GM19463 (cell line): ENCODE measurements around the gene ZFAND5.
A peak's percentile ranks its signal among the peaks of the same experiment; 100 is the strongest.

Source experiments
- ATAC-seq: cut with Tn5 transposase; IDR thresholded peaks from one replicate; pipeline ENCODE4 v1.9.1; 2021; ENCODE audit warnings: mild to moderate bottlenecking, moderate library complexity; ENCODE audit not compliant: unreplicated experiment

Gene ZFAND5, protein sequence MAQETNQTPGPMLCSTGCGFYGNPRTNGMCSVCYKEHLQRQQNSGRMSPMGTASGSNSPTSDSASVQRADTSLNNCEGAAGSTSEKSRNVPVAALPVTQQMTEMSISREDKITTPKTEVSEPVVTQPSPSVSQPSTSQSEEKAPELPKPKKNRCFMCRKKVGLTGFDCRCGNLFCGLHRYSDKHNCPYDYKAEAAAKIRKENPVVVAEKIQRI

DNA sequence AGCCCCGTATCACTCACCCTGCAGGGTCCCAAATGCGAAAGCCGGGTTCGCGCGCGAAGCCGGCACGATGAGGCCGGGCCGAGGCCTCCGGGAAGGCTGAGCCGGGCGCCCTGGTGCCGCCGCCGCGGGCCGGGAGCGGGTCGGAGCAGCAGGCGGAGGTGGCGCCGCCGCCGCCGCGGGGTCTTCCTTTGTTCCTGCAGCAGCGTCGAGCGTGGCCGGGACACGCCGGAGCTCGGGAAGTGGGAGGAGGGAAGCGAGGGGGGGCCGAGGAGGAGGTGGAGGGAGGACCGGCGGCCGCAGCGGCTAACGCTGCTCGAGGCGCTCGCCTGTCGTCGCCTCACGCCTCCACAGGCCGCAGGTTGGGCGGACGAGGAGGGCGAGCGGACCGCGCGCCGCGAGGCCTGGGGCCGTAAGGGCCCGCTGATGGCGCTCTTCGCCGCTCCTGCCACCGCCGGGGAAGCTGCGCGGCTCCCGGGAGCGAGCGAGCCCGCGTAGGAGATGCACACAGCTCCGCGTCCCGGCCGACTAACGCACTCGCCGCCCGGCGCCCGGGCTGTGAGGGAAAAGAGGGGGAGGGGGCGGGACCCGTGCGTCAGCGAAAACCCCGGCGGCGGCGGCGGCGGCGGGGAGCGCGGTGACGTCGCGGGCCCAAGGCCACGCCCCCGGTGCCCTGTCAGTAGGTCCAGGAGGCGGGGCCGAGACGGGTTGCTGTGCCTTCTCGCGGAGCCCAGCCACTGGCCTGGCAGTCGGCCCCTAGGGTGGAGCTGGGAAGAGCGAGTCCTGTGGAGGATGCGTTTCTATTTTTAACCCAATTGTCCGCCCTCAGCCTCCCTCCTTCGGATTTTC is at the start of gene ZFAND5:
Gene ZFAND5 (minus strand): TSS at position 530 of the 846 bp plus-strand sequence. CDS start 4,430 bp downstream, outside the sequence.
- peak; percentile 77 for ATAC-seq

DNA sequence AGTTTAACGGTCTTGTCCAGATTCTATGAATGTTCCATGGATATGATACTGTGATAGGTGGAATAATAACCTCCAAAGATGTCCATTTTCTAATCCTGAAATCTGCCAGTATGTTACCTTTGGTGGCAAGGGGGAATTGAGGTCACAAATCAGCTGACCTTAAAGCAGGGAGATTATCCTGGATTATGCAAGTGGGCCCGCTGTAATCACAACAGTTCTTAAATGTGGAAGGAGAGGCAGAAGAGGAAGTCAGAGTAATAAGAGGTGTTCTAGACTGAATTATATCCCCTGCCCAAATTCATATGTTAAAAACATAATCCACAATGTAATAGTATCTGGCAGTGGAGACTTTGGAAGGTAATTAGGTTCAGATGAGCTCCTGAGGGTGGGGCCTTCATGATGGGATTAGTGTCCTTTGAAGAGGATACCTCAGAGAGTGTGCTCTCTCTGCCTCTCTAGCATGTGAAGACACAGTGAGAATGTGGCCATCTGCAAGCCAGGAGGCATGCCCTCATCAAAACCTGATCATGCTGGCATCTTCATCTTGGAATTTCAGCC is 47.6 kb upstream of the ZFAND5 start:
- ATAC-seq, result no peak

DNA sequence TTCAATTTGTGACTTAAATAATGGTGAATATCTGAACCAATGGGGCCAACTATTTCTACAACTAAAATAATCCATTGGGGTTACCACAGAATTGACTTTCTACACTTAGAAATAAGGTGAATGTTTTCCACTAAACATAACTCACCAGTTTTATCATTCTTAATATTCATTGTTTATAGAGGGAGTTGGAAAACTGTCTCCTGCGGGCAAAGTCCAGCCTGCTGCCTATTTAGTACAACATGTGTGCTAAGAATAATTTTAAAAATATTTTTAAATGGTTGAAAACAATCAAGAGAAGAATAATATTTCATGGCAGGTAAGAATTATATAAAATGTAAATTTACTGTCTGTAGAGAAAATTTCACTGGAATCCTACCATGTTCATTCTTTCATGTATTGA is 45.2 kb upstream of the ZFAND5 start:
- ATAC-seq, result no peak

- ATAC-seq, result no peak
These were observed 42.1 kb upstream of the ZFAND5 start for GRCh38 chr9:72407114-72407513.

DNA sequence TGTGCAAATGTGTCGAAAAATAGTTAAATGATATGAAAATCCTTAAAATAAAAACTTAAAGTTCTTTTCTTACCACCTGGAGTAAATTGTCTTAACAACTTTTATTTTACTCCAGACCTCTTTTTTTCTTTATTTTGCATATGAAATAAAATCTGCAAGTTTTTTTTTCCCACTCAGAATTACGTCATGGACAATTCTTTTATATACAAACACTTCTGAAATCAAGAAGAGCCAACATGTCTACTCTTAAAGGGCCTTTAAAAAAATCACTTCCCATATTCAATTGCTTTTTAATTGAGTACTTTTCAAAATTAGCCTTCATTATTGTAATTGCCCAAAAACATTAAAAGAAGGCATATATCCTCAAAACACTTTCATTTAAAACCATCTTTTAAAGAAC is 37.7 kb upstream of the ZFAND5 start:
- no peak for ATAC-seq

DNA sequence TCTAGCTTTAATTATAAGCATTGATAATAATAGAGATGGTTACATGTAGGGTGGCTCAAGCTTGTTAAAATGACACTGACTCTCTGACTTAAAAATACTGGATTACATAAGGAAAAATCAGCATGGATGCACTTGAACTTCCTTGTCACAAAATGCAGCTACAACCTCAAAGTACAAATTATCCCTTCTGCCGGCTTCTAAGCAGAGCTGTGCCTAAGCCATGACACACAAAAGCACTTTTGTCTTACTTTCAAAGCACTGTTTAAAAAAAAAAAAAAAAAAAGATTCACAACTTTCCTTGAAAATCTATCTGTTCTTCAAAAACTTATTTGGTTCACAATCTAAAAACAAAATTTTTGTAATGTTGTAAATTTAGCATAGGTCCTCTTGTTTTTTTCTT is 36.4 kb upstream of the ZFAND5 start:
- no peak for ATAC-seq

DNA sequence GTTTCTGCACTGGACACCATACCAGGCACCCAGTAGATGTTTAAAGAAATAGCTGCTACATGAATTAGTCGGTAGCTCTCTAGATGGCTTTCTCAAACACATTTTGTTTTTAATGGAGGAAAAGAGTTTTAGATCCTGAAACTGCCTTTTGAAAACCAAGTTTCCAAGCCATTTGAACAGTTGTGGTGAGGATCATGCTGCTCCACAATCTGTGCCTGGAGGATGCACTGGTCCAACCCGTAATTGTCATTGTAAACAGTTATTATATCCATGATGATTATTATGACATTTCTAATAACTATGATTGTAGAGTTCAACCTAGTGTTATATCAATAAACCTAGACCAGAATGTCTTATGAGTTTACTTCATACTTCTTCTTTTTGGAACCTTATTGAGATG is 35.9 kb upstream of the ZFAND5 start:
- no peak for ATAC-seq

GRCh38 chr9:72399391-72399790 is 34.4 kb upstream of the ZFAND5 start:
- no peak for ATAC-seq

GRCh38 chr9:72396247-72397091 is 31.5 kb upstream of the ZFAND5 start:
- no peak for ATAC-seq

GRCh38 chr9:72394066-72394465 is 29.1 kb upstream of the ZFAND5 start:
- ATAC-seq, result no peak

DNA sequence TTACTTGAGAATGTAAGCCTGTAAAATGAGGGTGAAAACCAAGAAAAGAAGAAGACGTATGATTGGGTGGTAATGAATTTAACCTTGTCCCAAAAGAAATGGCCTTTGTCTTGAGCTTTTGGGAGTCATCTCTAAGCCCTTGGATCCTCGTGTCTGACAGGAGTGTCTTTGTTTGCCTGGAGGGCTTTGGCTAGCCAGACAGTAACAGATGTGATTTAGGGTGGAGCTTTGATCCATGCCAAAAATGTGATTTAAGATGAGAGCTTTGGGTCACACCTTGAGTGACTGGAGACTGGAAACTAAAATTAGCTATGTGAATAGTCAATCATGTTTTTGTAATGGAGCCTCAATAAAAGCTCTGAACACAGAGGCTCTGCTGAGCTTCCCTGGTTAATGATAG is 25.9 kb upstream of the ZFAND5 start:
- ATAC-seq, result no peak

GRCh38 chr9:72386186-72386585 is 21.2 kb upstream of the ZFAND5 start:
- no peak for ATAC-seq

DNA sequence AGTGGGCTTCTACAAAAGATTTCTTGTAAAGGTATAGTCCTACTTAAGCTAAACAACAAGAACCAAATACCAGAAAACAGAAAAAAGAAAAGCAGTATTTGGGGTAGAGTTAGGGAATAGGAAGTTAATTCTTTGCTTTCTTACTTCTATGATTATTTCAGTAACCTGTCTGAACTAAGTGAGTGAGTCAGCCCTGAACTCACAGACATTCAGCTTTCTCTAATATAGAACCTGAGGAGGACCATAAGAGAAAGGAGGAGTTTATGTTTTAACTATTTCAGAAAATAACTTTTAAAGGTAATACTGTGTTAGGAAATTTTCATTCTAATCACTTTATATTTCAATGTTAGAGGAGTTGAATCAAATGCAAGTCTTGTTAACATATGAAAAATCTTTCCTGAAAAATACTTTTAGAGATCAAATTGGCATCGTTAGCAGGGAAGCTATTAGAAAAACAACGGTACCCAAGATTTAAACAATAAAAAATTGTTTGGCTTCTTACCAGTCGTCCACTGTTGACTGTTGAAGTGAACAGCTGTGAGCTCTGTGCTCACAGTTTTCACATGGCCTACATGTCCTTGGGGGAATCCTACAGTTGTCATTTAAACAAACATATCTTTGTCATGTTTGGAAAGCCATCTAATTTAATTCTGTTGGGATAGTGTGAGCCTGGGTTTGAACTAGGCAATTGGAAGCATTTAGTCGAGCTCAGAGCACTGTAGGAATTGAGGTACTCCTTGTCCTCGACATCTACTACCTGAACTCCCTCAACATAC is 19.9 kb upstream of the ZFAND5 start:
- ATAC-seq, result no peak

DNA sequence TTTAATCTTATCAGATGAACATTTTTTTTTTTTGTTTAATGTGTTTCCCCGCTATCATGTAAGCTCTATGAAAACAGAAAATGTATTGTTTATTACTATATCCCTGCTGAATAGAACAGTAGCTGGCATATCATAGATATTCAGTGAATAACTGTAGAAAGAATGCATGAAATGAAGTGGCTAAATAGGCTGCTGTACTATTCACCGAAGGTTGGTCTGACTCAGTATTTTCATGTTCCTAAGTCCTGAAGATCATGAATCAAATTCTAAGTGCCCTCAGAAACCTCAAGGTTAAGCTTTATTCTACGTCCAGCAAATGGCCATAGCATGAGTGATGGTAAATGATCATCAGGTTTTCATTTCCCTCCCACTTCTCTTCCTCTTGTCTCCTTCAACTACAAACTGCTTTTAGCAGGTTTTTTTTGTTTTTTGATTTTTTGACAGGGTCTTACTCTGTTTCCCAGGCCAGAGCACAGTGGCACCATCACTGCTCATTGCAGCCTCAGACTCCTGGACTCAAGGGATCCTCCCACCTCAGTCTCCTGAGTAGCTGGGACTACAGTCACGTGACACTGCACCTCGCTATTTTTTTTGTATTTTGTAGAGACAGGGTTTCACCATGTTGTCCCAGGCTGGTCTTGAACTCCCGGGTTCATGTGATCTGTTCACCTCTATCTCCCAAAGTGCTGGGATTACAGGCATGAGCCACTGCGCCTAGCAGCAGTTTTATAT is 19.1 kb upstream of the ZFAND5 start:
- ATAC-seq, result no peak

DNA sequence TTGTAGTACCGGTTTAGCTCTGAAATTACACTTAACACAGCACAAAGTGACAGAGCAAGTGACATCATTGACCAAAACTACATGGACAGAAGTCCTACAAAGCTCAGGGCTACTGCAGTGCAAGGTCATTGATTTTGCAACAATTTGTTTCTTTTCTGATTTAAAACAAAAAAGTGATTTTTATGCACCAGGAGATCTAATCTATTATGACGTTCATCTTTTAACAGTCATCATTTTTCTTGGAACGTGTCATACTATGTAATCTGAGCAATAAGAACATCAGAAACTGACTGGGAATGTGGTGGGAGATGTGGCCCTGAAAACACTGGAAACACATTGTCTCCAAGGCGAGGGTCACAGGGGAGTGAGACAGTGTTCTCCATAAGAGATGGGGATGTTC is 17.4 kb upstream of the ZFAND5 start:
- no peak for ATAC-seq

DNA sequence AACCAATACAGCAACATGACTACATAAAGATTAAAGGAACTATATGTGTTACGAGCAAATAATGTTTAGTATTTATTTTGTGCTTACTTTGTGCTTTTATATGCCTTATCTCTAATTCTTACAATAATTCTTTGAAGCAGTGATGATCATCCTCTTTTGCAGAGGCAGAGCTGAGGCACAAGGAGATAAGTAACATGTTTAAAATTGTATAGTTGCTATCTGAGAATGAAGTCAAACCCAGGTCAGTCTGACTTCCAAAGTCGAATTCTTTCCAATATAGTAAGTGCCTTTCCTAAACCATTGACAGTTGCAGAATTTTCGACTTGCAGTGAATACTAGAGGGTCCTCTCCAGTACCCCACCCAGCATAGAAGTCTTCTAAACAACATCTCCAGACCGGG is 12.0 kb upstream of the ZFAND5 start:
- ATAC-seq, result no peak

DNA sequence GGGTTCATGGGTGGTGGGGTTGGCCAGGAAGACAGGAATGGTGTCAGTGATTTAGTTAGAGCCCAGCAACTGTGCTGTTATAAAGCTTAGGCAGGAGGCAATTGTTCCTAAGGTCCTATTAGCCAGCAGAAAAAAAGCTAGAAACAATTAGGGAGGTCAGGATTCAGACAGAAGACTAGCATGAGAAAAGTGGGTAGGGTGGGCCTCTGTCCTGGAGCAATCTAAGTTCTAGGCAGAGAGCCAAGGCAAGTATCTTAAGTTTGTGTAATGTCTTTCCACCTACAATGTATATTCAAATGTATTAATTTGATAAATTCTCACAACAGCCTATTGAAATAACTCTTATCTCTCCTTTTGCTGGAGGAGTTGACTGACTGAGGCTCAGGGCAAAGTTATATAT is 6.1 kb upstream of the ZFAND5 start:
- ATAC-seq, result no peak

- ATAC-seq, result peak; percentile 32
These were observed 683 bp upstream of the ZFAND5 start for GRCh38 chr9:72365525-72366256.
